Activated CD8-positive, alpha-beta memory T cell treated with anti-CD3 and anti-CD28 coated beads, Interleukin-2, amount 50 U/mL, for 24 hours (primary cell): ENCODE data around the gene KCNJ8.
"Not testable (repeated sequence)": the region's sequence is repeated elsewhere in the genome, so short reads cannot be mapped to it uniquely, and the experiment has no call there.

Experiments used
- DNase-seq: peaks from one replicate; pipeline ENCODE4 v3.0.0-alpha.2; 2020; ENCODE audit errors: extremely low read depth

KCNJ8 gene

GRCh38 chr12:21786041-21786531 is 11.6 kb upstream of the KCNJ8 start:
- DNase-seq = no peak

DNA sequence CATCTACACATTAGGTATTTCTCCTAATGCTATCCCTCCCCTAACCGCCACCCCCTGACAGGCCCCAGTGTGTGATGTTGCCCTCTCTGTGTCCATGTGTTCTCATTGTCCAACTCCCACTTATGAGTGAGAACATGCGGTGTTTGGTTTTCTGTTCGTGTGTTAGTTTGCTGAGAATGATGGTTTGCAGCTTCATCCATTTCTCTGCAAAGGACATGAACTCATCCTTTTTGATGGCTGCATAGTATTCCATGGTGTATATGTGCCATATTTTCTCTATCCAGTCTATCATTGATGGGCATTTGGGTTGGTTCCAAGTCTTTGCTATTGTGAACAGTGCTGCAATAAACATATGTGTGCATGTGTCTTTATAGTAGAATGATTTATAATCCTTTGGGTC is 8.2 kb upstream of the KCNJ8 start:
- DNase-seq = not testable (repeated sequence)

- no peak for DNase-seq
Measured at GRCh38 chr12:21780786-21781185, 6.3 kb upstream of the KCNJ8 start.

DNA sequence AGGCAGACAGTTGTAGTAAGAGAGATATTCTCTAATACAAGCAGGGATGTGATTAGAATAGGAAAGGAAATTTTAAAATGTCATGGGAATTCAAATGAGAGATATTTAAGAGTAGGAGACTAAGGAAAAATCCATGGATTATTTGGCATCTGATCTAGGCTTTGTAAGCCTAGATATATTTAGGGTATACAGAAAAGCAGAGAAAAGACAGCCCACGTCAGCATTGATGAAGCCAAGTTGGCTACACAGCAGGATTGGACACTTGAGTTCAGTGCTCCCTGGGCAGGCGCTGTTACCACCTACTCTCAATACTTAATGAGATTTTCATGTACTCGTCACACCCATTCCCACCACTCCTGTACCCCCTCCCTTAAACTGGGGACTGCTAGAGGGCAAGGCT is 1.7 kb upstream of the KCNJ8 start:
- DNase-seq = no peak

DNA sequence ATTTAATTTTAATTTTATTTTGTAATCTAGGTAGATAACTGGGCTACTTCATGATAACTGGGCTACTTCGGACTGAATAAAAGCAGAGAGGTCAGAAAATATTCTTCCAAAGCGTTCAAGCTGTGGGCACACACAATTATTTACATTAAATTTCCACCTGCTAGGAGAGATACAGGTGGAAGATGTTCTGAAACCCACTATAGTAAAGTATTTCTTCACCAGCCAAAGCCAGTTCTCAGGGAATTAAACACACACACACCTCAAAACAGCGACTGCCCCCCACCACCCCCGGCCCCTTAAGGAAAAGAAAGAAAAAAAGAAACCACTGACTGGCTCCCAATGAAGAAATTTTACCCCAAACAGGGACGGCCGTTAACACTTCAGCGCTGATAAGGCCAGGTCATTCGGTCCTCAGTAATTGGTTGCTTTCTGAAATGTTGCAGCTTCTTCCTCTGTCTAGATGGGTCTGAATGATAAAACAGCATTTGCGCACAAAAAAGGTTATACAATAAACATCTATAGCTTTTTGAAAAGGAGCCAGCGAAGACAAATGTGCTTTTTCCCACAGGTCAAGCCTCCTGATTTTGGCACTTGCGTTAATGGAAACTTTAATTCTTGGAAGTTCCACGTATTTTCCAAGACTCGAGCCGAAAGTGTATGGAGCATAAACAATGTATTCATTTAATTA is 771 bp upstream of the KCNJ8 start:
- no peak for DNase-seq

GRCh38 chr12:21773806-21774205 is 700 bp downstream of the KCNJ8 start:
- no peak for DNase-seq

DNA sequence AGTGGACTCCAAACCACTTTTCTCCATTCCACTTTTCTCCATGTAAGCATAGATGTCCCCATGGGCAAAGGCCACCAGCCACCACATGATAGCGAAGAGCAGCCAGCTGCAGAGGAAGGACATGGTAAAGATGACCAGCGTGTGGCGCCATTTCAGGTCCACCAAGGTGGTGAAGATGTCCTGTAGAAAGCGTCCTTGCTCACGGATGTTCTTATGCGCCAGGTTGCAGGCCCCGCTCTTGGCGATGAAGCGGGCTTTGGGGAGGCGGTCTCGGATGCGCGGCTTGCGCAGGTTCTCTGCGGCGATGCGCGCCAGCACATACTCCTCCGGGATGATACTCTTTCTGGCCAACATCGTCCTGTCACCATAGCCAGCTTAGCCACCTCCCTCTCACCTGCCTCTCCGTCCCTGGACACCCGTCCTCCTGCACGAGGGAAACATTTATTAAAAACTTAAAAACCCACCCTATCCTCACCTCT is 1.2 kb downstream of the KCNJ8 start:
- DNase-seq = no peak

- DNase-seq = no peak
Measured at GRCh38 chr12:21771311-21771710, 3.2 kb downstream of the KCNJ8 start.

DNA sequence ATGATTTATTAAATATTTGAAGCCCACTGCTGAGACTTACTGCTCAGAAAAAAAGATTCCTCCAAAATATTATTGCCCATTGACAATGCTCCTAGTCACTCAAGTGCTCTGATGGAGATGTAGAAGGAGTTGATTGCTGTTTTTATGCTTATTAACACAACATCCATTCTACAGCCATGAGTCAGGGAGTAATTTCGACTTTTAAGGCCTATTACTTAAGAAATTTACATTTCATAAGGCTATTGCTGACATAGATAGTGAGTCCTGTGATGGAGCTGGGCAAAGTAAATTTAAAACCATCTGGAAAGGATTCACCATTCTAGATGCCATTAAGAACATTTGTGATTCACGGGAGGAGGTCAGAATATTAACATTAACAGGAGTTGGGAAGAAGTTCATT is 5.2 kb downstream of the KCNJ8 start:
- DNase-seq = no peak

DNA sequence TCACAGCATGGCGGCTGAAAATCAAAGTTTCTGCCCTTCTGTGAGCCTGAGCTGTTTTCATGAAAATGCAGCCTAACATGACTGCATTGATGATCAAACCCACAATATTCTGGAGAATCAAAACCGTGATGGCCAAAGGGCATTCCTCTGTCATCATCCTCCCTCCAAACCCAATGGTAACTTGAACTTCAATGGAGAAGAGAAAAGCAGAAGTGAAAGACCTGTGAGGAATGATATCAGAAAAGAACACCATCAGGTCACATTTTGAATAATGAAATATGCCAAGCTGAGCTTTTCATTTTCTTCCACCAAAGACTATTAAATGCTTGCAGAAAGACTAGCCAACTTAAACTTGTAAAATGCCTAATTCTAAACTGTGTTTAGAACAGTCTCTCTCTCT is 8.1 kb downstream of the KCNJ8 start:
- DNase-seq = no peak

- DNase-seq = no peak
Measured at GRCh38 chr12:21764950-21765349, 9.6 kb downstream of the KCNJ8 start.

GRCh38 chr12:21764065-21764464 is 10.4 kb downstream of the KCNJ8 start:
- DNase-seq = no peak

DNA sequence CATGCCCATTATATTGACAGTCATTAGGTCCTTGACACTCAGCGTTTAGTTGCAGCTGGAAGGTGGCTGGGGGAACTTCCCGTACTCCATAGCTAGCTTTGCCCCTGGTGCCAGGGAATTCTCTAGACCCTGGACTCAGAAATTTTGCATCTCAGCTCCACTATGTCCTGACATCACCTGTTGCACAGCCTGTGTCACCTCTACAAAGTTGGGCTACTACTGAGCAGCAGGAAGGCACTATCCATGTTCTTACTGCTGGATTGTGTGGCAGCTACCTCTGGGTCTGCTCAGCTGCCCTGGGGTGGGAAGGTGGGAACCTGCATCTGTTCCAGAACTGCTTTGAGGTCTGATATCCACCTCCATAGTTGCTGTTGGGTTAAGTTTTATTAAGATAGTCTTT is 11.0 kb downstream of the KCNJ8 start:
- DNase-seq = no peak

- DNase-seq = no peak
Measured at GRCh38 chr12:21759737-21760136, 14.8 kb downstream of the KCNJ8 start.

DNA sequence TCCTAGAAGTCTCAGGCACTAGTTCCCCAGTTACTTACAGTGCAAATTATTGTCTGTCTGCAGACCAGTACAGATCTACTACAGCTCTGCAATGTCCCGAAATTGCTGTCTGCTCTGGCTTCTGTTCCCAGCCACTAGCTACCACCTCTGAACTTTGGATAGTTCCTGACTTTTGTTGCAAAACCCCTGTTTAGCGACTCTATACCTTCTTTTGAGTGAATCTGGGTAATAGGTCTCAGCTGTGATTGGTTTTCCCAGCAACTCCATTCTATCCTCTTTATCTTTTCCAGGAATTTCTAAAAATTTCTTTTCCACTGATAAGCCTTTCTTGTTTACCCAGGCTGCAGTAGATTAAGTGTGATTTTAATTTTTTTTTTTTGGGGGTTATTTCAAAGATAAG is 16.8 kb downstream of the KCNJ8 start:
- DNase-seq = no peak

- no peak for DNase-seq
Measured at GRCh38 chr12:21756699-21757098, 17.8 kb downstream of the KCNJ8 start.

DNA sequence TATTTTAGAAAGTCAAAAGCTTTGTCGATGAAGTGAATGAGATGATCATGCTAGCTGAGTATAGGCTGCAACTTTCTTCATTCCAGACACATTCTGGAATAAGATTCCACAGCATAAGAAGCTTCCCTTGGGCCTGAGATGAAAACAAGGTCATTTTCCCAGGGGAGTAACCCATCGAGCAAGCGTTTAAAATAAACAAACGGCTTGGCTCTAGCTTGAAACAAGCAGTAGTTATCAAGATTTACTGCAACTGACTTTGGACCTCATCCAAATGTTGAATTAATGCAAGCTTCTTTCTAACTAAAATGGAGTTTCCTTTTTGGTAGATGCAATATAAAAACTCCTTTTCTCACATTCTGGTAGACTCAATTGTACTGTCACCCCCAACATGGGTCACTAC is 23.0 kb downstream of the KCNJ8 start:
- no peak for DNase-seq

- DNase-seq = no peak
Measured at GRCh38 chr12:21745258-21745657, 29.2 kb downstream of the KCNJ8 start.

DNA sequence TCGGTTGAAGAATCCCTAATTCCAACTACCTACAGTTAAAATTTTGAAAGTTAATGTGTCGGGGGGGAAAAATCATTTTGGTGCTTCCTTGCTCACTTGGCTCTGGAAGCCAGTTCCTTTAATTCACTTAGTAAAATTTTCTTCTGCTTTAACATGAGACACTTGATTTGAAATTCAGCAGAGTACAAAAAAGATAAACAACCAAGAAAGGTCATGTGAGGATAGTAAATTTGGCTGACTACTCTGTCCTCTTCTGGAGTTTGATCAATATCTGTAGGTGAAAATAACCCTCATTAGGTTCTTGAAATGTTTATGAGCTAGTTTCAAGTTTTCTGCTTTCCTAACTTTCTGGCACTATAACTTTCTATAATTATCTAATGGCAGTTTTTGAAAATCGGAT is 43.4 kb downstream of the KCNJ8 start:
- DNase-seq = no peak

- DNase-seq = no peak
Measured at GRCh38 chr12:21725731-21726130, 48.8 kb downstream of the KCNJ8 start.

GRCh38 chr12:21718944-21719650 is 55.4 kb downstream of the KCNJ8 start:
- no peak for DNase-seq

- DNase-seq = no peak
Measured at GRCh38 chr12:21718403-21718802, 56.1 kb downstream of the KCNJ8 start.

DNA sequence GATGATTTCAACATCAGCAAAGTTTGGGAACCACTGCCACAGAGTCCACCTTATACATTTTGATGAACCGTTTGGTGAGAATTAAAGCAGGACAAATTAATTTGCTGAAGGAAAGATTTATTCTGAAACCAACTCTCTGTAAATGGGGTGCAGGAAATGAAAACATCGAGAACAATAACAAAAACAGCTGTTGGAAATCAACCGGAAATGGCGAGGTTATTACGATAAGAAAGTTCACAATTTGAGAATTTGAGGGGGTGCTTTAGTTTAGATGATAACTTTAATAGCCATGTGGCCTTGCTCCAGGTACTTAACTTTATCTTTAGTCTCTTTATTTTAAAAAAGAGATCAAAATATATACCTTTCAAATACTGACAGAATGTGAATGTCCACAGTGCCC is 56.7 kb downstream of the KCNJ8 start:
- no peak for DNase-seq
